GM18526 (cell line): ENCODE measurements around the gene TFR2.

Experiments used
- POLR2A ChIP-seq: IDR thresholded peaks from 3 replicates; pipeline ENCODE4 v1.6.1; 2011; ENCODE audit not compliant: insufficient read length; ENCODE audit errors: extremely low read depth

Gene TFR2

DNA sequence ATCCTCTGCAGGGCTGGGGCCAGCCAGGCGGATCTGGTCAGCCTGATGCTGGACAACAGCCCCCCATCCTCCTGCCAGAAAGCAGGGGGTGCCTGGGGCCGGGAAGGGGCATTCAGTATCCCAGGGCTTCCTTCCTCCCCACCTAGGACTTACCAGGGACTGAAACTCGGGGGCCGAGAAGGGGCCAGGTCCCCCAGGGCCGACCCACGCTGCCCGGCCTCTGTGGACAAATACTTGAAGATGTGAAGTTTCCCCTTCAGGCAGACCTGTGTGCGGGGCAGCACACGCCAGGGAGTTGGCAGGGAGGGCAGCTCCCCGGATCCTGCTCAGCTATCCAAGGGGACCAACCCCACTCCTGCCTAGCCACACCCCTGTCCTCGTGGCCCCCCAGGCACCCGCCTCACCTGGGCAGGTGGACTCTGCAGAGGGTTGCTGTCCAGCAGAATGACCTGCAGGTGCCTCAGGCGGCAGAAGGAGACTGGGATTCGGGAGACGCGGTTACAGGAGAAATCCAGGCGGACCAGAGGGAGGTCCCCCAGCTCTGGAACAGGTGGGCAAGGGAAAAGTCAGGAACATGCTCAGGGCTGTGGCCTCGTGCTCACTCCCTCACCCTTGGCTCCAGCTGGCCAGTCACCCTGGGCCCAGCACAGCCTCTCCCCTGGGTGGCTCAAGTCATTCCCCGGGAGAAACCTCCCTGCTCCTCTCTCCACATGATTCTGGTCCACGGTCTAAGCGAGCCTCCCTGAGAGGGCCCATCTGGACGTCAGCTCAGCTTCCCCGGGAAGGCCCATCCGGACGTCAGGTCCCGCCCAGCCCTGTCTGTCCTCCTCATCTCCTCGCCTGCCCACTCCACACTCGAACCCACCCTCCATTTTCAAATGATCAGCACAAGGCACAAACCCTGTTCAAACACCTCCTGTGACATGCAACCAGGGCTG, 62.8 kb downstream of the TFR2 start:
- TF ChIP-seq POLR2A = no peak

GRCh38 chr7:100577507-100577906, 63.8 kb downstream of the TFR2 start:
- no peak for TF ChIP-seq POLR2A

- TF ChIP-seq POLR2A = no peak
These were observed 64.2 kb downstream of the TFR2 start for GRCh38 chr7:100577103-100577502.

- no peak for TF ChIP-seq POLR2A
These were observed 64.9 kb downstream of the TFR2 start for GRCh38 chr7:100576384-100576993.

DNA sequence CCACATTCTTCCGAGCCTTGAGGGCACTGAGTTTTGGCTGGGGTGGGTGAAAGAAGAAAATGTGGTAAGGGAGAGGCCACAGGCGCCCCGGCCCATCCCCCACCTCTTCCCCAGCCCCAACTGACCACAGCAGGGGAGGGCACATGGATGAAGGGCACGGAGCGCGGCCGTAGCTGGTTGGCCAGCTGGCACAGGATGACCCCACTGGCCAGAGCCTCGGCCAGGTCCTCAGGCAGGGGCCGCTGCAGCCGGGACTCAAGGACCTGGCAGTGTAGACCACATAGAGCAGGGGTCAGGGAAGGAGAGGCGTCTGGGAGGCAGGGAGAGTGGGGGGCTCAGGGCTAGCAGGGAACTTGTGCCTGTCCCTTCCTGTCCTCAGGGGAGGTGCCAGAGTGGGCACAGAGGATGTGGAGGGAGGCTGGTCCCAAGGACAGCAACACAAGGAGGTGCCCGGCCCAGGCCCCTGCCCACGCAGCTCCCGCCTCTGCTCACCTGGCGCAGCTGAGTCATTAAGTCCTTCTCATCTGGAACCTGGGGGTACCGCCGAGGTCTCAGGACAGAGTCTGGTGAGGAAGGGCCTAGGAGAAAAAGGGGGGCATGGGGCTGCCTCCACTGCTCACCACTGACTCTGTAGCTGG, 65.5 kb downstream of the TFR2 start:
- TF ChIP-seq POLR2A = no peak

GRCh38 chr7:100575206-100575631, 66.1 kb downstream of the TFR2 start:
- no peak for TF ChIP-seq POLR2A

- TF ChIP-seq POLR2A = no peak
These were observed 66.8 kb downstream of the TFR2 start for GRCh38 chr7:100574362-100575205.

GRCh38 chr7:100573691-100574361, 67.5 kb downstream of the TFR2 start, which contains the start of gene SAP25:
Gene SAP25 (minus strand): TSS chr7:100573900. CDS start chr7:100573742, 158 bp downstream.
- no peak for TF ChIP-seq POLR2A

DNA sequence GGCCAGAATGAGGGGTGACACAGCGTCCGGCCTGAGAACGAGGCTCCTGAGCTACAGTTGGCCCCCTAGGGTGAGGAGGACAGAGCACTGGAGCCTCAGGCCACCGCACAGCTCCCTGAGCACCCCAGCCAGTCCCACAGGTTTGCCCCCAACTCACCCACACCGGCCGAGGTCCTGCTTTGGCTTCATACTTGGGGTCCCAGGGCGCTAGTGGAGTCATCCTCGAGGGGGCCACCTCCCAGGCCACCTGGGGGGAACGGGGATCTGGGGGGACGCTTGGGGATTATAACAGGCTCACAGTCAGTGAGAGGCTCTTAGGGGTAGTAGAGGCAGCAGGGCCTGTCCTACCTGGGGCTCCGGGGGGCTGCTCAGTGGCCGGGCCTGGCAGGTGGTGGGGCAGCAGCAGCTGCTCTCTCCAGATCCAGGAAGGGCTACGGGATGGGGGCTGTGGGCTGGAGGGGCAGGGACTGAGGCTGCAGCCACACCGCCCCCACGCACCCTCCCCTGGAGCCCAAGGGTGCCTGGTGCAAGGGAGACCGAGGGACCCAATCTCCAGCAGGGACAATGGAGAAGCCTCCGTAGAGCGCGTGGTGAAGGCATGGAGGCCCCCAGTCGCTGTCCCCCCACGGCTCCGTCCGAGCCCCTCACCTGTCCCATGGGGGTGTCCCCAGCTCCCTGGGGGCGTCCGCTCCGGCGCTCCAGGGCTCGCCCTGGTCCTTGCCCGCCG, 68.2 kb downstream of the TFR2 start:
- no peak for TF ChIP-seq POLR2A

- no peak for TF ChIP-seq POLR2A
These were observed 68.9 kb downstream of the TFR2 start for GRCh38 chr7:100572281-100572948.

DNA sequence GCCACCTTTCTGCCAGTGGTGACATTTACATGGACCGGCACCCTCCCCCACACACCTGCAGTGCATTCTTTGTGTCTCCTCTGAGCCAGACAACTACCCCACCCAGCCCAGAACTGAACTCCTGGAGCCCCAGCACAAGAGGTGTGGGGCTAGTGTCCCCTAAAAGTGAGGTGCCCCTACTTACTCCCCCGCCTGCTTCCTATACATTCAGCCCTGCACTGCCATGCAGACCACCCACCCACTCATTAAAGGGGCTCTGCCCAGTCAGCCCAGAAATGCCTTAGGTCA, 69.6 kb downstream of the TFR2 start:
- TF ChIP-seq POLR2A = no peak

- TF ChIP-seq POLR2A = no peak
These were observed 70.2 kb downstream of the TFR2 start for GRCh38 chr7:100570954-100571828.
